ENCODE results near the gene STXBP4. TPM values are rescaled to one million over a fixed set of nuclear protein-coding genes. Genes with fewer than 3 reads are reported as not detected.

Gene STXBP4
- total RNA-seq, 1 donor from 2014 or later: 4.7 TPM

GRCh38 chr17:55216888-55217287 lies 248.3 kb downstream of the STXBP4 start:
- Histone ChIP-seq H3K27ac (replicated peaks) (no peak overlapping the region), H3K36me3 (no peaks in the 10 kb centered on the region), H3K4me3 (no peak overlapping the region), H3K27me3 (ENCODE audit: low read depth) (no peaks in the 10 kb centered on the region), H3K4me1 (no peaks in the 10 kb centered on the region), H3K9me3 (replicated peaks) (no peaks in the 10 kb centered on the region)
- intact Hi-C loops (cut with micrococcal nuclease): no loop called here
- DNase-seq: no peak
- no peak for TF ChIP-seq CTCF (IDR thresholded peaks at IDR 0.05; ENCODE audit: borderline replicate concordance)

- H3K4me1 ChIP-seq: no peaks in the 10 kb centered on the region
- no peaks in the 10 kb centered on the region for H3K36me3 ChIP-seq
- no peak for TF ChIP-seq CTCF (IDR thresholded peaks at IDR 0.05; ENCODE audit: borderline replicate concordance)
- no peaks in the 10 kb centered on the region for H3K27me3 ChIP-seq (ENCODE audit: low read depth)
- no peak overlapping the region for H3K27ac ChIP-seq (replicated peaks)
- DNase-seq: no peak
- intact Hi-C loops (cut with micrococcal nuclease): no loop called here
- no peak overlapping the region for H3K4me3 ChIP-seq
- no peaks in the 10 kb centered on the region for H3K9me3 ChIP-seq (replicated peaks)
Measured at GRCh38 chr17:55219459-55219858, 250.9 kb downstream of the STXBP4 start.

- no peaks in the 10 kb centered on the region for H3K9me3 ChIP-seq (replicated peaks)
- DNase-seq: no peak
- no peaks in the 10 kb centered on the region for H3K27me3 ChIP-seq (ENCODE audit: low read depth)
- H3K27ac ChIP-seq (replicated peaks): no peak overlapping the region
- H3K36me3 ChIP-seq: no peaks in the 10 kb centered on the region
- intact Hi-C loops (cut with micrococcal nuclease): no loop called here
- no peak overlapping the region for H3K4me3 ChIP-seq
- no peak for TF ChIP-seq CTCF (IDR thresholded peaks at IDR 0.05; ENCODE audit: borderline replicate concordance)
- H3K4me1 ChIP-seq: no peaks in the 10 kb centered on the region
Measured at GRCh38 chr17:55219934-55220333, 251.4 kb downstream of the STXBP4 start.

Other genes with a start within 250 kb of the STXBP4 start
- 9.0 TPM for gene TOM1L1, start 67.9 kb upstream of the STXBP4 start, total RNA-seq
- 66.8 TPM for gene COX11, start 111 bp upstream of the STXBP4 start, total RNA-seq

All from left ventricle myocardium inferior (tissue), 1 donor.